KOPT-K1 (cell line): Measurements from ENCODE around the gene PLEKHG4B.
"Not testable (repeated sequence)": the region's sequence is repeated elsewhere in the genome, so short reads cannot be mapped to it uniquely, and the experiment has no call there.

ENCODE experiments used
- H3K27ac ChIP-seq: fragments of 200-600 bp; sonication (generic); 2 replicates; pipeline ENCODE4 v1.5.1; 2016; ENCODE audit warnings: antibody characterized with exemption, mild to moderate bottlenecking, low read depth, low read length; ENCODE audit not compliant: poor library complexity, severe bottlenecking
- H3K36me3 ChIP-seq: fragments of 200-600 bp; sonication (generic); 2 replicates; pipeline ENCODE4 v1.5.1; 2017; ENCODE audit warnings: antibody characterized with exemption, mild to moderate bottlenecking, low read length, moderate library complexity; ENCODE audit not compliant: insufficient read depth
- H3K9me3 ChIP-seq: fragments of 200-600 bp; sonication (generic); 2 replicates; pipeline ENCODE4 v1.5.1; 2017; ENCODE audit warnings: antibody characterized with exemption, low read length, mild to moderate bottlenecking; ENCODE audit not compliant: insufficient read depth, poor library complexity, severe bottlenecking

Gene PLEKHG4B

GRCh38 chr5:192970-193831 is 101.2 kb downstream of the PLEKHG4B start:
- Histone ChIP-seq H3K9me3 (no peaks in the 10 kb centered on the region), H3K36me3 (peaks cover 2% of the 10 kb centered on the region; the same call in 1 of the 2 replicates), H3K27ac (no peak overlapping the region)

GRCh38 chr5:194102-194501 is 102.1 kb downstream of the PLEKHG4B start:
- Histone ChIP-seq H3K9me3 (no peaks in the 10 kb centered on the region), H3K36me3 (peaks cover 10% of the 10 kb centered on the region; the same call in 1 of the 2 replicates), H3K27ac (no peak overlapping the region)

GRCh38 chr5:194603-195209 is 102.7 kb downstream of the PLEKHG4B start:
- peaks cover 10% of the 10 kb centered on the region; the same call in 1 of the 2 replicates for H3K36me3 ChIP-seq
- no peak overlapping the region for H3K27ac ChIP-seq
- no peaks in the 10 kb centered on the region for H3K9me3 ChIP-seq

- Histone ChIP-seq H3K9me3 (no peaks in the 10 kb centered on the region), H3K36me3 (peaks cover 10% of the 10 kb centered on the region; the same call in 1 of the 2 replicates), H3K27ac (no peak overlapping the region)
These were observed 103.6 kb downstream of the PLEKHG4B start for GRCh38 chr5:195401-196160.

DNA sequence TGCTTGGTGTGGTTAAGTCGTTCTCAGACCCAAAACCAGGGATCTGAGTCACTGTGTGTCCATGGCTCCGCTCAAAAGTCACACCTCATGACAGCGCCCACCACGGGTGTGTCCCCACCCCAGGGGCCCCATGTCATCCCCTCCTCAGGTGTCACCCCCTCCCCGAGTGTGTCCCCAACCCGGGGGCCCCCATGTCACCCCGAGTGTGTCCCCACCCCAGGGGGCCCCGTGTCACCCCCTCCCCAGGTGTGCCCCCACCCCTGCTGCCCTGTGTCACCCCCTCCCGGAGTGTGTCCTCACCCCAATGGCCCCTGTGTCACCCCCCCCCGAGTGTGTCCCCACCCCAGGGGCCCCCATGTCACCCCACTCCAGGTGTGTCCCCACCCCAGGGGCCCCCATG is 104.4 kb downstream of the PLEKHG4B start:
- H3K36me3 ChIP-seq = peaks cover 10% of the 10 kb centered on the region; the same call in 1 of the 2 replicates
- H3K27ac ChIP-seq = no peak overlapping the region
- H3K9me3 ChIP-seq = no peaks in the 10 kb centered on the region

DNA sequence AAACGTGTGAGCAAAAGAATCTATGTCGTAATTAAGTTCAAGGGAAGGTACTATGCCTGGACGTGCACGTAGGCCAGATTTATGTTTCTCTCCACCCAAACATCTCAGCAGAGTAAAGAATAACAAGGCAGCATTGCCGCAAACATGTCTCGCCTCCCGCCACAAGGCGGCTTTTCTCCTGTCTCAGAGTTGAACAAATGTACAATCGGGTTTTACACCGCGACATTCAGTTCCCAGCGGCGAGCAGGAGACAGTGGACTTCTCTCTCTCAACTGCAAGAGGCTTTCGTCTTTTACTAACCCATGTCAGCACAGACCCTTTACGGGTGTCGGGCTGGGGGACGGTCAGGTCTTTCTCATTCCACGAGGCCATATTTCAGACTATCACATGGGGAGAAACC is 105.1 kb downstream of the PLEKHG4B start:
- not testable (repeated sequence) for H3K27ac ChIP-seq, H3K9me3 ChIP-seq
- peaks cover 13% of the 10 kb centered on the region; the same call in 1 of the 2 replicates for H3K36me3 ChIP-seq

DNA sequence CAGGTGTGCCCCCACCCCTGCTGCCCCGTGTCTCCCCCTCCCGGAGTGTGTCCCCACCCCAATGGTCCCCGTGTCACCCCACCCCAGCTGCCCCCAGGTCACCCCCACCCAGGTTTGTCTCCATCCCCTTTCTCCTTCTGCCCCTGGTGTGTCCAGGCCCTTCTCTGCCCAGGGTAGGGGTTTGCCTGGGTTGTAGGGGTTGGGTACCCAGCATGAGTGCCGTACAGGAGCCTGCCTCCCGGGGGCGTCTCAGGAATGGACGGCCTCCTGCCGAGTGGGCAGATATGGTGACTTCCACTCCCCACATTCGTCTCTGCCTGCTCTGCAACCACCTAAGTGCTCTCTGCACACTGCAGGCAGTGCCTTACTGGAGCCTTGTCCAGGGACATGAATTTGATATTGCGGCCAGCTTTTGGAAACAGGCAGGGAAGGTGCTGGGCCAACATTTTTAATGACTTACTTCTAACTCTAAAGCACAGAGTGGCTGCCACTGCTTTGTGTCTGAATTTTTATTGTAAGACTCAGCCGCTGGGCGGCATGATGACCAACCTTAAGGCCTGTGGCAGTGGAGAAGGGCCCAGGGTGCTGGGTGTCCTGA is 106.0 kb downstream of the PLEKHG4B start:
- Histone ChIP-seq H3K9me3 (no peaks in the 10 kb centered on the region), H3K27ac (no peak overlapping the region), H3K36me3 (peaks cover 23% of the 10 kb centered on the region; the same call in 1 of the 2 replicates)

DNA sequence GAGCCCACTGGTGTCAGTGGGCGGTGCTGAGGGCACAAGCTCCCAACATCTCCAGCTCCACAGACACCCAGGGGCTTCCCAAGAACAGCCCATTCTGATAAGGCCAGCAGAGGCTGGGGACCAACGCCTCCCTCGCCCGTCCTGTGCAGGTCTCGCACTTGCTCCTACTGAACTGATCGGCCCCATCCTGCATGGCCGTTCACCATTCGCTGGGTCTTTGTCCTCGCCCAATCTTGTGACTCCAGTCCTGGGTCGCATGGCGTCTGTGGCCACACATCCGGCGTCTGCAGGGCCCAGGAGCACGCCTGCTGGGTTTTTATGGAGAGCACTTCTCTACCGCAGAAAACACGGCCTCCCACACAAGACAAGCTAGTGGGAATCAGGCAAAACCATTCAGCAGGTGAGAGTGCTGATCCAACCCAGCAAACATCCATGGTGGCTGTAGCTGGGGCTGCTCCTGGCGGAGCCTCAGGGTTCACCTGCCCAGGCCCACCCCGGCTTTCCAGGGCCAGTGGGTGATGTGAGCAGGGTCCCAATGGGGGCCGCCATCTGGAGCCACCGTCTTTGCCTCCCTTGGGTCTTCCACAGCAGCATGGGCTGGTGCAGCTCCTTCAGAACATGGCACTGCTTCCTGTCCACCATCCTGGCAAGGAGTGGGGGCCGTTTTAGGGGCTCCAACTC is 106.7 kb downstream of the PLEKHG4B start:
- no peaks in the 10 kb centered on the region for H3K9me3 ChIP-seq
- peaks cover 29% of the 10 kb centered on the region; the same call in 1 of the 2 replicates for H3K36me3 ChIP-seq
- no peak overlapping the region for H3K27ac ChIP-seq

GRCh38 chr5:199197-199949 is 107.4 kb downstream of the PLEKHG4B start:
- Histone ChIP-seq H3K27ac (no peak overlapping the region), H3K9me3 (no peaks in the 10 kb centered on the region), H3K36me3 (peaks cover 36% of the 10 kb centered on the region)

GRCh38 chr5:199950-200645 is 108.1 kb downstream of the PLEKHG4B start:
- Histone ChIP-seq H3K27ac (no peak overlapping the region), H3K36me3 (peaks cover 44% of the 10 kb centered on the region), H3K9me3 (no peaks in the 10 kb centered on the region)

GRCh38 chr5:200985-201384 is 109.0 kb downstream of the PLEKHG4B start:
- Histone ChIP-seq H3K36me3 (peaks cover 53% of the 10 kb centered on the region), H3K27ac (no peak overlapping the region), H3K9me3 (no peaks in the 10 kb centered on the region)

DNA sequence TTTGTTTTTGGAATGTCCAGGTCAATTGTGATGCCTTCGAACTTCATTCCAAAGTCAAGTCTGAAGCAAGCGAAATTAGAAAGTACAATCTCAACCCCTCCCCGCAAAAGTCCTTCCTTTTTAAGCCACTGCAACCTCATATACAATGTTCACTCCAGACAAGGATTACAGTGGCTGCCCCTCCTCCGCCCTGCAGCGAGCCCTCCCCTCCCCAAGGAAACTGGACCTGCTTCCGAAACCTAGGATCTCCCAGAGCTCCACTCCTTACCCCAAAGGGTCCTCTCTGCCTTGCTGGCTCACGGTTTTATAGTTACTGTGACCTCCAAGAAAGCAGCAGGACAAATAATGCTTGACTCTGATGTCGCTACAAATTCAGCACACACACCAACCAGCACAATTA is 109.7 kb downstream of the PLEKHG4B start:
- Histone ChIP-seq H3K27ac (no peak overlapping the region), H3K36me3 (peaks cover 58% of the 10 kb centered on the region), H3K9me3 (no peaks in the 10 kb centered on the region)

- H3K27ac ChIP-seq = no peak overlapping the region
- H3K9me3 ChIP-seq = no peaks in the 10 kb centered on the region
- peaks cover 70% of the 10 kb centered on the region for H3K36me3 ChIP-seq
These were observed 111.4 kb downstream of the PLEKHG4B start for GRCh38 chr5:203246-203930.
